GM18526 (cell line): Measurements from ENCODE around the gene KLHL35.

ENCODE experiments used
- POLR2A ChIP-seq: IDR thresholded peaks from 3 replicates; pipeline ENCODE4 v1.6.1; 2011; ENCODE audit not compliant: insufficient read length; ENCODE audit errors: extremely low read depth

The KLHL35 gene

DNA sequence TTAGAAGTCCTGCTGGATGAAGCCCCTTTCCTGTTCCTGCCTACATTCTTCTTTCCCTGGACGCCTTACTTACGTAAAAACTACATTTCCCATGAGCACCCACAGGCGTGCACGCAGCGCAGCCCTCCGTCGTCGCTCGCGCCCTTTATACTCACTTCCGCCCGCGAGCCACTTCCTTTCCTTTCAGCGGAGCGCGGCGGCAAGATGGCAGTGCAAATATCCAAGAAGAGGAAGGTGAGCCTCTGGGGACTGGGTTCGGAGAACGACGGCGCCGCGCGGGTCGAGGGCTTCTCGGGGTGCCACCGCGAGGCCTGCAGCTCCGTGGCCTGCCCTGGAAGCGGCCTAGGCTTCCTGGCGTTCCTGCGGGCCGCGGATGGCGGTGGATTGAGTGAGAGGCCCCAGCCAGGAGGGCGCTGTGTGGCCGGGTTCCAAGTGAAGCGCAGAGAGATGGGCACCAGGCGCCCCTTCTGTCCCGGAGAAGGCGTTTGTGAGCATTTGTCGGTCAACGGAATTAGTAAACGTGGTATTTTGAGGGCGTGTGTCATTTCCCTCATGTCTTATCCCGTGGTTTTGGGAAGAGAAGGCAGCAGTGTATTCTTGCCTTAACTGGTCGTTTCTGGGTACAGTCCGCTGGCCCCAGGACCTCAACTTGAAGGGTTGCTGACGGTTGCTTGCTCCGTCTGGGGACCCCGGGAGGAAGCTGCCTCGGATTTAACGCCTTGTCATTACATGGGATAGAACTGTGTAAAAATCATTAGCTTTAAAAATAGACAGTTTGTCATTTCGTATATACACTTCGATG lies 33.5 kb downstream of the KLHL35 start, which contains the start of gene RPS3:
RPS3 (plus strand) TSS at position 175 of the 802 bp plus-strand sequence; CDS start at position 205, 30 bp downstream.
- TF ChIP-seq POLR2A, result peak; percentile 98

DNA sequence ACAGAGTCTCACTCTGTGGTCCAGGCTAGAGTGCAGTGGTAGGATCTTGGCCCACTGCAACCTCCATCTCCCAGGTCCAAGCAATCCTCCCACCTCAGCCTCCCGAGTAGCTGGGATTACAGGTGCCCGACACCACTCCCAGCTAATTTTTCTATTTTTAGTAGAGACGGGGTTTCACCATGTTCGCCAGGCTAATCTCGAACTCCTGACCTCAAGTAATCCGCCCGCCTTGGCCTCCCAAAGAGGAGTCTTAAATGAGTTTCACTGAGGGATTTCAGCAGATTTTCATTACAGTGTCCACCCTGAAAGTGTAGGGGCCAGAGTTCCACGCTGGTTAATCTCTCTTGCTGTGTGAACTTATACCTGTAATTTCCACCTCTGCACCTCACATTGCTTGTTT lies 34.1 kb downstream of the KLHL35 start:
- TF ChIP-seq POLR2A, result no peak

DNA sequence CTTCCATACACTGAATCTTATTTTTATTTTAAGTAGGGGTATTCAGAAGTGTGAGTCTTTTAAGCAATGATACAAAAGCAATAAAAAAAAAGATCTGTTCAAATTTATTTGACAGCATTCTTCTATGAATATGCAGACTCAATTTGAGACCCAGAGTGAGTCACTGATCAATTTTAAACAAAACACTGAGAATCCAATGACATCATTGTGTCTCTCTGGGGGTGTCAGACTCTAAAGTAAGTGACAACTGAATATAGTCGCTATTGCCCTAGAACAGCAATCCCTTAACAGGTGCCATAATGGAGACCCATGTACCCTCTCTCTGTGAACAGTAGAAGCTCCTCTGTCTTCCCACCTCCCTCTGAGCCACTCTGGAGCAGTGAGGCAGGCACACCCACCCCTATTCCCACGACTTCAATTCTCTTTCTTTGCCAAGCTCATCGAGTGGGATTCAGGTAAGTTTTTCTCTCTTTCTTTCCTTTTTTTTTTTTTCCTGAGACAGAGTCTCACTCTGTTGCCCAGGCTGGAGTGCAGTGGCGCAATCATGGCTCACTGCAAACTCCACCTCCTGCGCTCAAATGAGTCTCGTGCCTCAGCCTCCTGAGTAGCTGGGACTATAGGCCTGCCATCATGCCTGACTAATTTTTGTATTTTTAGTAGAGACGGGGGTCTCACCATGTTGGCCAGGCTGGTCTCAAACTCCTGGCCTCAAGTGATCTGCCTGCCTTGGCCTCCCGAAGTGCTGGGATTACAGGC lies 38.7 kb downstream of the KLHL35 start:
- no peak for TF ChIP-seq POLR2A

DNA sequence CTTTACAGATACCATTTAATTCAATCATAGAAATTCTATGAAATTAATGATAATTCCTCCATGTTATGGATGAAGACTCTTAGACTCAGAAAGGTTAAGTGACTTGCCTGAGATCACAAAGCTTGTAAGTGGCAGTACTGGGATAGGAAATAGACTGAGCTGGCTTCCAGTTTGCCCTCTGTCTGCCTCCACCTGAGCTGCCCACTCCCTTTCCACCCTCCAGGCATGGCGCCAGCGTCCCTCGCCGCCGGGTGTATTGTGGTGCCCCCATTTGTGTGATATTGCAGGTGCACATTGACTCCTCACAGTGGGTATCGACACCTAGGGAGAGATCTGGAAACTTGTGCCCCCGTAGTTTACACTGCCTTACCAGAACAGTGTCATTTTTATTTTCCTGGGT lies 43.1 kb downstream of the KLHL35 start:
- TF ChIP-seq POLR2A, result no peak

DNA sequence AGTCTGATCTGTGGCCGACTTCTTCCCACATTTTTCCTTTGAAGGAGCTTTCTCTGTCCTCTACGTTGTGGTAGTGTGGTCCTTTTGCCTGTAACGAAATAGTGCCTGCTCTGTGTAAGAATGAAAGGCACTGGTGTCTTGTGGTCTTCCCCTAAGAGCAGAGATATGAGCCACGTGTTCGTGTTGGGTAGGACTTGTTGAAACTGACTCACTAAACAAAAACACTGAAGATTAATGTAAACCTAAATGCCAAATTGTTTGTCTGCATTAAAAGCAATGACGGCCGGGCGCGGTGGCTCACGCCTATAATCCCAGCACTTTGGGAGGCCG lies 43.8 kb downstream of the KLHL35 start:
- TF ChIP-seq POLR2A, result no peak

DNA sequence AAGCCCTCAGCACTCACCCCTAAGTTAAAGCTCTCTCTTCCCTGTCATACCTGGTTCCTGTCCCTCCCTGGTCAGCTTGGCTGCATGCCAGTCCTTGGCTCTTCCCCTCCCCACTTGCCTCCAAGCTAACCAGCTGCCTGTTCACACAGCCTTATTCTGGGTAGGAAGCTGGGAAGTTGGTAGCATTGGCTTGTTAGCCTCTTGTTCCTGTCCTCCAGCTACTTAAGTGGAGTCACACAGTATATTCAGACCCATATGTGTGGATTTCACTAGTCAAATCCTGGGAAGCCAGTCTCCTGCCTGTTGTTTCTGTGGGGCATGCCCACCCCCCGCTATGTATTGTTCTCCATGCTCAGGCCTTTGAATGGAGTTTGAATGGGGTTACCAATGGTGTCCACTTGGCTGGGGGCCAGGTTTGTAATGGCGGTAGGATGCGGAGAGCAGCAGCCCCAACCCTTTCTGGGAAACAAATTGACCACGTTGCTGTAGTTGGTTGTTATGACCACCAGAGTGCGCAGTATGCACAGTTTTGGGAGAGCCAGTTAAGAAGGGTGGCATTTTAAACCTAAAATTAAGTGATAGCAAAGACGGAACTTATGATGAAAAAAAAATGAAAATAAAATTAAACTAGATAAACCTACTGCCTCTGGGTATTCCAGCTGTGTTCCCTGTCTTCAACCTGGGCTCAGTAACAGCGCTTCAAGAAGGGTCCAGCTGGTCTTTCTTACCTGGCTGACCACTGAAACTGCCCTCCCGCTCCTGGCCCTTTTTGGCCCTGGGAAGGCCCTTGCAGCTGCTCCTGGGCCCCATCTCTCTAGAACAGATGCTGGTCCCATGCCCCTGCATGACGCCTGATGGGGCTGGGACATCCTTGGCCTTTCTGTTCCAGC lies 44.4 kb downstream of the KLHL35 start:
- TF ChIP-seq POLR2A, result no peak

DNA sequence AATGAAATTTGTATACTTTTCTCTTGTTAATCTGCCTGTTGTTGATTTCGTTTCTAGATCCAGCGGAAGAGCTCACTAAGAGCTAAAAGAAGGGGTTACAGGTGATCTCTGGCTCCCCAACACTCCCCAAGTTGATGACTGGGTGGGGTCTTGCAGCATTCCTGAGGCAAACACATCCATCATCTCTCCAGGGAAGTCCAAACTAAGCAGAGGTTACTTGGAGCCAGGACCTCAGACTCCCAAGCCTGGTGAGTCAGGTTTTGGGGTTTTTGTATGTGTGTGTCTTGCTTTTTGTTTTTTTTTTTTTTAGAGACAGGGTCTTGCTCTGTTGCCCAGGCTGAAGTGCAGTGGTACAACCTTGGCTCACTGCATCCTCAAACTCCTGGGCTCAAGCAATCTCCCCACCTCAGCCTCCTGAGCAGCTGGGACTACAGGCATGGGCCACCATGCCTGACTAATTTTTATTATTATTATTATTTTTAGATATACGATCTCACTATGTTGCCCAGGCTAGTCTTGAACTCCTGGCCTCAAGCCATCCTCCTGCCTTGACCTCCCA lies 45.2 kb downstream of the KLHL35 start:
- no peak for TF ChIP-seq POLR2A

DNA sequence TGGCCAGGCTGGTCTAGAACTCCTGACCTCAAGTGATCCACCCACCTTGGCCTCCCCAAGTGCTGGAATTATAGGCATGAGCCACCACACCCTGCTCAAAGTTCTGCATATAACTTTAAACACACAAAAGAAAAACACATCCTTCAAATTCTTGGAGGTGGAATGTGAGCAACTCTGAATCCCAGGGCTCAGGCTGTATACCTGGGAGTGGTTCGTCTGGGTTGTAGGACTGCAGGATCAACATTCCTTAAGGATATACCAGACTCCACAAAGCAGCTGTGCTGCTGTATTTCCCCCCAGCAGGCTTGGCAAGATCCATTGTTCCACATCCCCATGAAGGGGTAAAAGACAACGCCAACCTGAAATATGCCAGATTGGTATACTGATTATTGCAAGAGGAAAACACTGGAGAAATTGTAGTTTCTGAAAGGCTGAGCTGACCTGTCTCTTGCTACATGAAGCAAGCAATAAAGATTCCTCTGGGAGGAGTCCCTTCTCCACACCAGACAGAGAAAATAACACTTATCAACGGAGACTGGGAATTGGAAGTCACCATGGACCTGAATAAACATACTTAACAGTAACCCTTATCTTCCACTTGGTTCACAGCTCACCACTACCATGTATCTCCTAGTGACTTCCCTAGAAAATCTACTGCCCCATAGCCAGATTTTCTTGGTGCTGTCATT lies 45.9 kb downstream of the KLHL35 start:
- no peak for TF ChIP-seq POLR2A

DNA sequence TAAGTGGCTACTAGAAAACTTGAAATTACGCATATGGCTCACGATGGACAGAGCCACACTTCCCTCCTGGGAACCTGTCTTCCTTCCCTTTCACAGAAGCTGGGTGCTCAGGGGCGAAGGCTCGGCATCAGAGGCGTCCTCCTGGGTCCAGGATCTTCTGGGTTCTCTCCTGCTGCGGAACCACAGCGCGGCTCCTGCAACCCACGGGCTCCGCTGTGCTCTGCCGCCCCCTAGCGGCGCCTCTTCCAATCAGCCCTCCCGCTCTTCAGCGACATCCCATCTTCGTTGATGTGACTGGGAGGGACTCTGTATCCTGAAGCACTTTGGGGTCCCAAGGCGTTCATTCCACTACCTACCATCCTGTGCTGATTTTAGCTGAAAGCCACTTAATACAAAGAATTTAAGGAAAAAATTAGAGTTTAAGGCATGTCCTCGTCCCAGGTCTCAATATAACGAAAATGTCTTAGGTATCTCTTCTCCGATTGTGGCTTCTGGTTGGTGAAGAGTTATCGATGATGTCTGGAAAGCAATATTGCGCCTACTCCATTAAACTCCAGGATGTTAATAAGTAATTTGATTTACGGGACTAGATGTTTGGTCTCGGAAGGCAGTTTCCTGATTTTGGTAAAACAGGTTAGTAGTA lies 48.4 kb downstream of the KLHL35 start:
- TF ChIP-seq POLR2A, result no peak

DNA sequence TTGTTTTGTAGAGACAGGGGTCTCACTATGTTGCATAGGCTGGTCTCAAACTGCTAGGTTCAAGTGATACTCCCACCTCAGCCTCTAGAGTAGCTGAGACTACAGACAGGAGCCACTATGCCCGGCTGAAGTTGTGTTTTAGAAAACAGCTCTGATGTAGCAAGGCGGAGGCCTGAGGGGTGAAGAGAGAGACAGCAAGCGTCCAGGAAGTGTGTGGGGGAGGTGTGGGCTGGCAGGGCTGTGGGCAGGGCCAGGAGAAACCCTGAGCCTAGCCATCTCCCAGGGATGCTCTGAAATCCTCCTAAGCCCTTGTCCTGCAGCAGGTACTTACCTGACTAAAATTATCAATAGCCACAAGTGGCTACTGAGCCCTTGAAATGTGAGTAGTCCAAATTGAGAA lies 49.8 kb downstream of the KLHL35 start:
- TF ChIP-seq POLR2A, result no peak

DNA sequence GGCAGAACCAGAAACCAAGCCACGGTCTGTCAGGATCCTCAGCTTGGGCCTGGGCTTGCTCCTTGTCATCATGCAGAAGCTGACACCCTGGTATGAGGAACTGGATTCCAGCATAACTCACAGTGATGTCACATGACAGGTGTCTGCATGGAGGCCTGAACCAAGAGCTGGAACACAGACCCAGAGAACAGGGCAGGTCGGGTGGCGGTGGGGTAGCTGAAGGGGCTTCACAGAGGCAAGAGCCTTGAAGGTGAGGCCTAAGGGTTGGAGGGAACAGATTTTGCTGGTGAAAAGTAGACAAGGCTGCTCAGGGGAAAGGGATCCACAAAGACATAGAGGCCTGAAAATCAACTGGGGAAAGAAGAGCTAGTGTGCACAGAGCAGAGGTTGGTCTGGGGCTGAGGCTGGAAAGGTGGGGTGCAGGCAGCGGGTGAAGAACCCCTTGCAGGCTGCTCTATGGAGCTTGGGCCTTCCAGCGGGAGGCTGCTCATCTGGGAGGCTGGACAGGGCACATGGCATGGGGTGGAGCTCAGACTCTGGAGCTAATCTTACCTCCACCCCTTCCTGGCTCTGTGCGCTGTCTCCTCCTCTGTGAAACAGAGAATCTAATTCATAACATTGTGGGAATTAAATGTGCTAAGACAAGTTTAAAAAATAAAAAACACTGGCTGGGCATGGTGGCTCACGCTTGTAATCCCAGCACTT lies 52.1 kb downstream of the KLHL35 start:
- no peak for TF ChIP-seq POLR2A

DNA sequence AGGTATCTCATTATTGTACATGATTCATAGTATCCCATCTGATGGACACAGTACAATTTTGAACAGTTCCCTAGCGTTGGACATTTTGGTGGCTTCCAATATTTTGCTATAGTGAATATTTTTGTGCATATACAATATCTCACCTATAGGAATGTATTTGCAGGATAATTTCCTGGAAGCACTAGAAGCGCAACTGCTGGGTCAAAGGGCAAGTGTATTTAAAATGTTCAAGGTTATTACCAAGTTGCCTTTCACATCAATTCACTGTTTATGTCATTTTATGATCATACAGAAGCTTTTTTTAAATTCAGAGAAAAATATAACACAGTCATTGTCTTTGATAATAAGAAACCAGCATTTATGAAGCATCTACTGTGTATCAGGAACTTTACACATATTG lies 52.8 kb downstream of the KLHL35 start:
- TF ChIP-seq POLR2A, result no peak

DNA sequence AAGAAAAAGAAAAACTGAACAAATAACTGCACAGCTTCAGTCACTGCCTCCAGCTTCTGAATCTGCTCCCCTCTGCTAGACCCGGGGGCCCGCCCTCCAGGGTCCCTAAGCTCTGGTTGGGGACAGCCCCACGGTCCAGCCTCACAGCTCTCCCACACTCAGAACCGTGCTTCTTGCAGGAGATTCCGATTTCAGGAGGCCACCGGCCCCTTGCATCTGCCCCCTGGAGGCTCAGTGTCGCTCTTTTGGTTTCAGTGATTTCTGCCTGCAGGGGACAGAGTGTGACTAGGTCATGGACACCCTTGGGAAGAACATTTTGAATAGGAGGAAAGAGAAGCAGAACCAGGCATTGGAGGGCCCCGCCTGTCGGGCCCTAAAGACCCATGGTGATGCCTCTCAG lies 56.8 kb downstream of the KLHL35 start:
- TF ChIP-seq POLR2A, result no peak

DNA sequence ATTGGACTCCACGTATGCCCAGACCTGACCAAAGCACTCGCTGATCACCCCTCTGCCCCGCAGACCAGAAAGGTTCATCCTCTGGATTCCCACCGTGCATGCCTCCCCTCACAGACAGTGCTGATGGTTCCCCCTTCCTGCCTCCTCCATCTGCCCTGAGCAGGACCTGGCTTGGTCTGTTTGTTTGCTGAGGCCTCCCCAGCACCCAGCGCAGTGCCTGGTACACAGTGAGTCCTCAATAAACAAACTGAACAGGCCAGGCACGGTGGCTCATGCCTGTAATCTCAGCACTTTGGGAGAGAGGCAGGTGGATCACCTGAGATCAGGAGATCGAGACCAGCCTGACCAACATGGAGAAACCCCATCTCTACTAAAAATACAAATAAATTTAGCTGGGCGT lies 57.4 kb downstream of the KLHL35 start:
- TF ChIP-seq POLR2A, result no peak
